ENCODE measurements around the gene IGSF6.

IGSF6 gene

GRCh38 chr16:21598701-21599121, 53.7 kb downstream of the IGSF6 start:
- peak; percentile 19 for DNase-seq

- no peak for DNase-seq
Measured at GRCh38 chr16:21598206-21598605, 54.2 kb downstream of the IGSF6 start.

- no peak for DNase-seq
Measured at GRCh38 chr16:21597561-21598030, 54.8 kb downstream of the IGSF6 start.

GRCh38 chr16:21593530-21594289, 58.7 kb downstream of the IGSF6 start:
- no peak for DNase-seq

GRCh38 chr16:21592191-21592590, 60.2 kb downstream of the IGSF6 start:
- no peak for DNase-seq

GRCh38 chr16:21590796-21591195, 61.6 kb downstream of the IGSF6 start:
- no peak for DNase-seq

GRCh38 chr16:21590287-21590686, 62.1 kb downstream of the IGSF6 start:
- no peak for DNase-seq

- DNase-seq, result no peak
Measured at GRCh38 chr16:21589551-21589950, 62.9 kb downstream of the IGSF6 start.

All from stimulated activated CD4-positive, alpha-beta T cell treated with anti-CD3 and anti-CD28 coated beads, Interleukin-1b, Interleukin-23, amount 100 ng/mL, for 48 hours (primary cell).